HCT116 (cell line): Measurements from ENCODE around the gene PCDHGA3. TPM values are rescaled to one million over a fixed set of nuclear protein-coding genes. Genes with fewer than 3 reads are reported as not detected.
"Not testable (repeated sequence)": the region's sequence is repeated elsewhere in the genome, so short reads cannot be mapped to it uniquely, and the experiment has no call there.

Source experiments
- ATAC-seq: fragments of 200-7000 bp; cut with Tn5 transposase; 2 replicates; pipeline ENCODE4 v1.9.1; 2020; ENCODE audit warnings: mild to moderate bottlenecking, moderate library complexity
- BruUV-seq: library from RNA; stranded (reverse); fragments of 400-500 nt; replicated peaks from 2 replicates; lab custom pipeline; 2021; lab: Mats Ljungman, UMichigan
- CTCF ChIA-PET: fragments of 300-600 bp; sonication (Branson Sonifier 250); formaldehyde crosslinking; loops from one replicate; lab custom pipeline; 2021; ENCODE audit warnings: antibody characterized with exemption; lab: Charles Lee
- POLR2A ChIA-PET: fragments of 300-600, 350-600 bp; sonication (Branson Sonifier 250); formaldehyde crosslinking; loops from one replicate; lab custom pipeline; 2021; ENCODE audit warnings: antibody characterized with exemption; lab: Charles Lee
- RAD21 ChIA-PET, 2 experiments: fragments of 300-600 bp; sonication (Branson Sonifier 250); formaldehyde crosslinking; loops; one replicate each; lab custom pipeline; 2023; ENCODE audit warnings: low total read pairs in 2 of 2; ENCODE audit not compliant: uncharacterized antibody in 2 of 2, unreplicated experiment in 2 of 2, low non-redundant PET in 1 of 2; lab: Charles Lee
- DNase-seq: peaks from one replicate; pipeline ENCODE4 v3.0.0-alpha.2; 2010; ENCODE audit warnings: low read depth, low spot score
- H2AFZ ChIP-seq: fragments of 200-600 bp; shearing (Covaris generic), sonication (generic); 2 replicates; pipeline ENCODE4 v1.6.1; 2017; ENCODE audit warnings: low read depth, mixed run types, mixed read lengths, antibody characterized with exemption, low read length; ENCODE audit not compliant: poor library complexity, severe bottlenecking
- H3K27ac ChIP-seq: 2 replicates; pipeline ENCODE4 v1.5.1; 2012; ENCODE audit warnings: low read depth, low read length
- H3K27me3 ChIP-seq: fragments of 200-600 bp; sonication (generic); 2 replicates; pipeline ENCODE4 v1.6.1; 2016; ENCODE audit warnings: mixed run types, low read length, mixed read lengths; ENCODE audit not compliant: insufficient read depth
- H3K36me3 ChIP-seq, 2 experiments: fragments of 200-500 bp in 1 of 2; fragments of 200-600 bp in 1 of 2; sonication (Bioruptor generic) in 1 of 2; sonication (generic) in 1 of 2; 2 replicates each; pipeline versions ENCODE4 v1.5.1 to v1.6.1; 2014 to 2016; ENCODE audit warnings: low read length in 2 of 2, inconsistent platforms in 1 of 2, mixed read lengths in 1 of 2, mixed run types in 1 of 2; ENCODE audit not compliant: insufficient read depth in 2 of 2, control insufficient read depth in 1 of 2
- H3K4me1 ChIP-seq, 2 experiments: fragments of 200-600 bp in 1 of 2; sonication (generic) in 1 of 2; 2 replicates each; pipeline versions ENCODE4 v1.5.1 to v1.6.1; 2012 to 2017; ENCODE audit warnings: low read length in 2 of 2, inconsistent platforms in 1 of 2, mild to moderate bottlenecking in 1 of 2, mixed read lengths in 1 of 2, mixed run types in 1 of 2, moderate library complexity in 1 of 2; ENCODE audit not compliant: insufficient read depth in 2 of 2, control insufficient read depth in 1 of 2
- H3K4me2 ChIP-seq: fragments of 200-600 bp; sonication (generic); 2 replicates; pipeline ENCODE4 v1.6.1; 2017; ENCODE audit warnings: mixed run types, low read length, mixed read lengths
- H3K4me3 ChIP-seq, 2 experiments: fragments of 200-600 bp in 1 of 2; sonication (generic) in 1 of 2; replicated peaks in 1 of 2; 2 replicates each; pipeline ENCODE4 v1.5.1; 2011 to 2016; ENCODE audit warnings: low read length in 2 of 2, control low read depth in 1 of 2, low read depth in 1 of 2, mild to moderate bottlenecking in 1 of 2, mixed read lengths in 1 of 2, mixed run types in 1 of 2
- H3K79me2 ChIP-seq: fragments of 200-600 bp; sonication (generic); 2 replicates; pipeline ENCODE4 v1.6.1; 2017; ENCODE audit warnings: mild to moderate bottlenecking, mixed run types, low read length, moderate library complexity, mixed read lengths; ENCODE audit not compliant: insufficient read depth
- H3K9ac ChIP-seq: fragments of 200-600 bp; sonication (generic); 2 replicates; pipeline ENCODE4 v1.6.1; 2016; ENCODE audit warnings: low read length, mixed read lengths
- H3K9me2 ChIP-seq: fragments of 200-600 bp; sonication (generic), shearing (Covaris generic); 2 replicates; pipeline ENCODE4 v1.6.1; 2017; ENCODE audit warnings: mixed run types, mild to moderate bottlenecking, moderate library complexity; ENCODE audit not compliant: insufficient read depth
- H3K9me3 ChIP-seq, 2 experiments: fragments of 200-500 bp in 1 of 2; fragments of 200-600 bp in 1 of 2; sonication (Bioruptor generic) in 1 of 2; sonication (generic) in 1 of 2; 2 replicates each; pipeline ENCODE4 v1.6.1; 2014 to 2017; ENCODE audit warnings: low read length in 2 of 2, mixed read lengths in 2 of 2, inconsistent platforms in 1 of 2, low read depth in 1 of 2, mild to moderate bottlenecking in 1 of 2, mixed run types in 1 of 2, moderate library complexity in 1 of 2; ENCODE audit not compliant: control insufficient read depth in 1 of 2, insufficient read depth in 1 of 2
- H4K20me1 ChIP-seq: fragments of 200-600 bp; sonication (generic), shearing (Covaris generic); 2 replicates; pipeline ENCODE4 v1.6.1; 2017; ENCODE audit warnings: mixed run types, mild to moderate bottlenecking, moderate library complexity; ENCODE audit not compliant: insufficient read depth
- CEBPB ChIP-seq: IDR thresholded peaks from 2 replicates; pipeline ENCODE4 v1.6.1; 2012; ENCODE audit warnings: low read depth
- EGR1 ChIP-seq: IDR thresholded peaks from 2 replicates; pipeline ENCODE4 v1.6.1; 2012; ENCODE audit warnings: low read depth
- EZH2 ChIP-seq: fragments of 200-600 bp; sonication (generic); IDR thresholded peaks from 2 replicates; pipeline ENCODE4 v1.6.1; 2017; ENCODE audit warnings: antibody characterized with exemption, mixed run types
- POLR2AphosphoS5 ChIP-seq: IDR thresholded peaks from 2 replicates; pipeline ENCODE4 v1.6.1; 2011; ENCODE audit warnings: mild to moderate bottlenecking, low read depth, low read length, moderate library complexity
- RAD21 ChIP-seq: IDR thresholded peaks from 2 replicates; pipeline ENCODE4 v1.6.1; 2012; ENCODE audit warnings: low read depth, mild to moderate bottlenecking
- ZFX ChIP-seq: fragments of 450-650 bp; IDR thresholded peaks from 2 replicates; pipeline ENCODE4 v1.6.1; 2017
- ZNF274 ChIP-seq: fragments of 200-500 bp; sonication (Bioruptor generic); IDR thresholded peaks from 2 replicates; pipeline ENCODE4 v1.6.1; 2014; ENCODE audit warnings: mild to moderate bottlenecking, low read depth, low read length, inconsistent platforms
- intact Hi-C: fragments of 100-400 bp; cut with micrococcal nuclease; formaldehyde crosslinking; loops from 2 replicates; pipeline ENCODE4 v1.10.0; 2022
- total RNA-seq: library from RNA; stranded (reverse); gene quantifications from one replicate; pipeline ENCODE4 v1.2.1, GENCODE V29; 2021; ENCODE audit not compliant: unreplicated experiment
- TF ChIP-seq, protein P1 (sequence below): IDR thresholded peaks from 2 replicates; pipeline ENCODE4 v1.6.1; 2012
- TF ChIP-seq, protein P2 (sequence below), 3 experiments: fragments of 200-600 bp in 1 of 3; sonication (generic) in 1 of 3; IDR thresholded peaks in 2 of 3; conservative IDR thresholded peaks in 1 of 3; 2 replicates each; pipeline ENCODE4 v1.5.1; 2012 to 2017; ENCODE audit warnings: low read depth in 2 of 3, low read length in 2 of 3, antibody characterized with exemption in 1 of 3, borderline replicate concordance in 1 of 3, control low read depth in 1 of 3, mild to moderate bottlenecking in 1 of 3, mixed read lengths in 1 of 3, mixed run types in 1 of 3, moderate library complexity in 1 of 3; ENCODE audit not compliant: insufficient read depth in 1 of 3
- TF ChIP-seq, protein P3 (sequence below): IDR thresholded peaks from 2 replicates; pipeline ENCODE4 v1.6.1; 2011; ENCODE audit warnings: mild to moderate bottlenecking, low read length, moderate library complexity; ENCODE audit not compliant: insufficient replicate concordance; ENCODE audit errors: extremely low read depth

The PCDHGA3 gene
- total RNA-seq, 1 experiment from 2014 or later = not detected

DNA sequence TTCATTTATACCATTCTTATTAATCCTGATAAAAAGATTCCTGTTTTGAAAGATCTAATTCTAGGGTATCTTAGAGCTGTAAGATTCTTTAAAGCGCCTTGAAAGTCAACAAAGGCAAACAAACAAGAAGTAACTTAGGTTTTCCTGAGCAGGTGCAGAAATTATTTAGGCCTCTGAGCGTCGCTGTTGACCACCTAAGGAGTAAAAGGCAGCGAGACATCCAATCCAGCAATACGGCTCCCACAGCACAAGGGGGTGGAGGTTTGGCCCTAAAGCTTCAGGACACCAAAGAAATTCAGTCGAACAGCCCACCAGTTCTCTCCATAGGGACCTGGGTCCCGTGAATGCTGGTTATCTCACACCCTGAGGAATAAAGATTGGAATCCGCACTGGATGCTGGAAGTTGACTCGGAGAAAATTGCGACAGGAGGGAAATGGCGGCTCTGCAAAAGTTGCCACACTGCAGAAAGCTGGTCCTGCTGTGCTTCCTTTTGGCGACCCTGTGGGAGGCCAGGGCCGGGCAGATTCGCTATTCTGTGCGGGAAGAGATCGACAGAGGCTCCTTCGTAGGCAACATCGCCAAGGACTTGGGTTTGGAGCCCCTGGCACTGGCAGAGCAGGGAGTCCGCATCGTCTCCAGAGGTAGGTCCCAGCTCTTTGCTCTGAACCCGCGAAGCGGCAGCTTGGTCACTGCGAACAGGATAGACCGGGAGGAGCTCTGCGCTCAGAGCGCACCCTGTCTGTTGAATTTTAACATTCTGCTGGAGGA, 4.9 kb upstream of the PCDHGA3 start, which contains the start of gene PCDHGA2:
TSS of gene PCDHGA2 (plus strand) at position 223 of the 769 bp plus-strand sequence.
- intact Hi-C loops = no loop called here
- BruUV-seq = no TSS peak

DNA sequence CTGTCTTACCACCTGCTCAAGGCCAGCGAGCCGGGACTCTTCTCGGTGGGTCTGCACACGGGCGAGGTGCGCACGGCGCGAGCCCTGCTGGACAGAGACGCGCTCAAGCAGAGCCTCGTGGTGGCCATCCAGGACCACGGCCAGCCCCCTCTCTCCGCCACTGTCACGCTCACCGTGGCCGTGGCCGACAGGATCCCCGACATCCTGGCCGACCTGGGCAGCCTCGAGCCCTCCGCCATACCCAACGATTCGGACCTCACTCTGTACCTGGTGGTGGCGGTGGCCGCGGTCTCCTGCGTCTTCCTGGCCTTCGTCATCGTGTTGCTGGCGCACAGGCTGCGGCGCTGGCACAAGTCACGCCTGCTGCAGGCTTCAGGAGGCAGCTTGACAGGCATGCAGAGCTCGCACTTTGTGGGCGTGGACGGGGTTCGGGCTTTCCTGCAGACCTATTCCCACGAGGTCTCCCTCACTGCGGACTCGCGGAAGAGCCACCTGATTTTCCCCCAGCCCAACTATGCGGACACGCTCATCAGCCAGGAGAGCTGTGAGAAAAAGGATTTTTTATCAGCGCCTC, 2.8 kb upstream of the PCDHGA3 start:
- ATAC-seq, H3K4me1 ChIP-seq, H3K4me3 ChIP-seq, H3K9me2 ChIP-seq, H3K27me3 ChIP-seq, H3K9ac ChIP-seq, H3K27ac ChIP-seq, H4K20me1 ChIP-seq, H3K9me3 ChIP-seq, H2AFZ ChIP-seq, POLR2A ChIA-PET, H3K4me2 ChIP-seq, CTCF ChIA-PET, H3K36me3 ChIP-seq, H3K79me2 ChIP-seq, DNase-seq, RAD21 ChIA-PET, intact Hi-C loops, BruUV-seq: not testable (repeated sequence)

More for the DNA sequence above, 4.9 kb upstream of the PCDHGA3 start, which contains the start of gene PCDHGA2:
- Histone ChIP-seq H3K27me3 (no peaks in the 10 kb centered on the region), H3K4me2 (no peak within 1 kb of the TSS), H4K20me1 (no peaks in the 10 kb centered on the region), H3K9me2 (no peaks in the 10 kb centered on the region)
- DNase-seq = no peak
- RAD21 ChIA-PET = no interaction called here
- no peak for TF ChIP-seq EGR1
- TF ChIP-seq, protein P1, sequence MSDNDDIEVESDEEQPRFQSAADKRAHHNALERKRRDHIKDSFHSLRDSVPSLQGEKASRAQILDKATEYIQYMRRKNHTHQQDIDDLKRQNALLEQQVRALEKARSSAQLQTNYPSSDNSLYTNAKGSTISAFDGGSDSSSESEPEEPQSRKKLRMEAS = no peak
- TF ChIP-seq ZFX = no peak
- TF ChIP-seq POLR2AphosphoS5 = no peak
- TF ChIP-seq, protein P2, sequence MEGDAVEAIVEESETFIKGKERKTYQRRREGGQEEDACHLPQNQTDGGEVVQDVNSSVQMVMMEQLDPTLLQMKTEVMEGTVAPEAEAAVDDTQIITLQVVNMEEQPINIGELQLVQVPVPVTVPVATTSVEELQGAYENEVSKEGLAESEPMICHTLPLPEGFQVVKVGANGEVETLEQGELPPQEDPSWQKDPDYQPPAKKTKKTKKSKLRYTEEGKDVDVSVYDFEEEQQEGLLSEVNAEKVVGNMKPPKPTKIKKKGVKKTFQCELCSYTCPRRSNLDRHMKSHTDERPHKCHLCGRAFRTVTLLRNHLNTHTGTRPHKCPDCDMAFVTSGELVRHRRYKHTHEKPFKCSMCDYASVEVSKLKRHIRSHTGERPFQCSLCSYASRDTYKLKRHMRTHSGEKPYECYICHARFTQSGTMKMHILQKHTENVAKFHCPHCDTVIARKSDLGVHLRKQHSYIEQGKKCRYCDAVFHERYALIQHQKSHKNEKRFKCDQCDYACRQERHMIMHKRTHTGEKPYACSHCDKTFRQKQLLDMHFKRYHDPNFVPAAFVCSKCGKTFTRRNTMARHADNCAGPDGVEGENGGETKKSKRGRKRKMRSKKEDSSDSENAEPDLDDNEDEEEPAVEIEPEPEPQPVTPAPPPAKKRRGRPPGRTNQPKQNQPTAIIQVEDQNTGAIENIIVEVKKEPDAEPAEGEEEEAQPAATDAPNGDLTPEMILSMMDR (IDR thresholded peaks at IDR 0.05 in 2 of 3, conservative IDR thresholded peaks at IDR 0.05 in 1 of 3; ENCODE audit: borderline replicate concordance in 1 of 3, insufficient read depth in 1 of 3, low read depth in 2 of 3, low read length in 2 of 3) = peak in 2 of 3 experiments; percentile 32 to 33; a peak in 2 of 6 replicates
- TF ChIP-seq, protein P3, sequence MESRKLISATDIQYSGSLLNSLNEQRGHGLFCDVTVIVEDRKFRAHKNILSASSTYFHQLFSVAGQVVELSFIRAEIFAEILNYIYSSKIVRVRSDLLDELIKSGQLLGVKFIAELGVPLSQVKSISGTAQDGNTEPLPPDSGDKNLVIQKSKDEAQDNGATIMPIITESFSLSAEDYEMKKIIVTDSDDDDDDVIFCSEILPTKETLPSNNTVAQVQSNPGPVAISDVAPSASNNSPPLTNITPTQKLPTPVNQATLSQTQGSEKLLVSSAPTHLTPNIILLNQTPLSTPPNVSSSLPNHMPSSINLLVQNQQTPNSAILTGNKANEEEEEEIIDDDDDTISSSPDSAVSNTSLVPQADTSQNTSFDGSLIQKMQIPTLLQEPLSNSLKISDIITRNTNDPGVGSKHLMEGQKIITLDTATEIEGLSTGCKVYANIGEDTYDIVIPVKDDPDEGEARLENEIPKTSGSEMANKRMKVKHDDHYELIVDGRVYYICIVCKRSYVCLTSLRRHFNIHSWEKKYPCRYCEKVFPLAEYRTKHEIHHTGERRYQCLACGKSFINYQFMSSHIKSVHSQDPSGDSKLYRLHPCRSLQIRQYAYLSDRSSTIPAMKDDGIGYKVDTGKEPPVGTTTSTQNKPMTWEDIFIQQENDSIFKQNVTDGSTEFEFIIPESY = no peak
- no peak for TF ChIP-seq ZNF274
- peak; percentile 19; the same call in 1 of the 2 replicates for TF ChIP-seq RAD21
- no peak for TF ChIP-seq CEBPB
- TF ChIP-seq EZH2 = no peak
- TF ChIP-seq, all 23 proteins: peak for 2
- no peaks in the 10 kb centered on the region for H3K4me1 ChIP-seq
- no peak within 1 kb of the TSS for H2AFZ ChIP-seq
- ATAC-seq = no peak
- no peaks in the 10 kb centered on the region for H3K79me2 ChIP-seq
- H3K9ac ChIP-seq = no peak within 1 kb of the TSS
- ChIA-PET POLR2A (no interaction called here), CTCF (no interaction called here)
- H3K27ac ChIP-seq = no peak within 1 kb of the TSS
- no peak within 1 kb of the TSS for H3K4me3 ChIP-seq
- H3K9me3 ChIP-seq = no peaks in the 10 kb centered on the region; a peak in 2 of 4 replicates
- no peaks in the 10 kb centered on the region for H3K36me3 ChIP-seq
